ENCODE results near the gene SLC9A9. TPM values are rescaled to one million over a fixed set of nuclear protein-coding genes. Genes with fewer than 3 reads are reported as not detected.

Gene SLC9A9
- total RNA-seq, 2 experiments from 2014 or later, result 12.2 TPM

- Mint-ChIP-seq H3K4me3 (no peak overlapping the region), H3K9me3 (peaks cover 2% of the 10 kb centered on the region), H3K27ac (no peak overlapping the region), H3K4me1 (ENCODE audit: low read depth) (peaks cover 5% of the 10 kb centered on the region), H3K36me3 (ENCODE audit: low read depth) (no peaks in the 10 kb centered on the region), H3K27me3 (no peaks in the 10 kb centered on the region)
- no peaks in the 10 kb centered on the region for H3K36me3 ChIP-seq (ENCODE audit: insufficient read depth, low read length)
- H3K27ac ChIP-seq (ENCODE audit: low read depth in 1 of 2, low read length in 2 of 2), result no peak overlapping the region
- no peak overlapping the region for H3K4me3 ChIP-seq (ENCODE audit: low read length)
- POLR2A ChIA-PET, result no interaction called here
- no peaks in the 10 kb centered on the region for H3K27me3 ChIP-seq (ENCODE audit: control insufficient read depth in 1 of 2, insufficient read depth in 2 of 2, low read length in 2 of 2)
- CTCF ChIA-PET, result no interaction called here
- ATAC-seq (ENCODE audit: poor library complexity) (no peak), DNase-seq (no peak)
- no peak for TF ChIP-seq CTCF (IDR thresholded peaks at IDR 0.05)
- no peaks in the 10 kb centered on the region for H3K4me1 ChIP-seq (ENCODE audit: insufficient read depth, low read length)
- peaks cover 0 to 8% of the 10 kb centered on the region in 2 experiments for H3K9me3 ChIP-seq (ENCODE audit: control insufficient read depth in 1 of 2, insufficient read depth in 1 of 2, low read length in 2 of 2)
- intact Hi-C loops (cut with DNase I, micrococcal nuclease), result no loop called here
Observed at GRCh38 chr3:143235614-143236204, 612.6 kb downstream of the SLC9A9 start.

- Histone ChIP-seq H3K27ac (ENCODE audit: low read depth in 1 of 2, low read length in 2 of 2) (no peak overlapping the region), H3K4me1 (ENCODE audit: insufficient read depth, low read length) (no peaks in the 10 kb centered on the region), H3K36me3 (ENCODE audit: insufficient read depth, low read length) (no peaks in the 10 kb centered on the region), H3K4me3 (ENCODE audit: low read length) (no peak overlapping the region), H3K27me3 (ENCODE audit: control insufficient read depth in 1 of 2, insufficient read depth in 2 of 2, low read length in 2 of 2) (no peaks in the 10 kb centered on the region), H3K9me3 (ENCODE audit: control insufficient read depth in 1 of 2, insufficient read depth in 1 of 2, low read length in 2 of 2) (peaks cover 0 to 8% of the 10 kb centered on the region in 2 experiments)
- Mint-ChIP-seq H3K27ac (no peak overlapping the region), H3K27me3 (no peaks in the 10 kb centered on the region), H3K4me3 (no peak overlapping the region), H3K4me1 (ENCODE audit: low read depth) (peaks cover 3% of the 10 kb centered on the region), H3K36me3 (ENCODE audit: low read depth) (no peaks in the 10 kb centered on the region), H3K9me3 (peaks cover 2% of the 10 kb centered on the region)
- intact Hi-C loops (cut with DNase I, micrococcal nuclease), result no loop called here
- DNase-seq (no peak), ATAC-seq (ENCODE audit: poor library complexity) (no peak)
- POLR2A ChIA-PET, result no interaction called here
- CTCF ChIA-PET, result no interaction called here
- TF ChIP-seq CTCF (IDR thresholded peaks at IDR 0.05), result no peak
Observed at GRCh38 chr3:143234526-143234925, 613.7 kb downstream of the SLC9A9 start.

- no peak overlapping the region for H3K4me3 ChIP-seq (ENCODE audit: low read length)
- no peak for DNase-seq
- H3K36me3 Mint-ChIP-seq (ENCODE audit: low read depth), result no peaks in the 10 kb centered on the region
- no peaks in the 10 kb centered on the region for H3K4me1 ChIP-seq (ENCODE audit: insufficient read depth, low read length)
- no peak for TF ChIP-seq CTCF (IDR thresholded peaks at IDR 0.05)
- H3K27ac Mint-ChIP-seq, result no peak overlapping the region
- H3K27ac ChIP-seq (ENCODE audit: low read depth in 1 of 2, low read length in 2 of 2), result no peak overlapping the region
- no peak for ATAC-seq (ENCODE audit: poor library complexity)
- H3K36me3 ChIP-seq (ENCODE audit: insufficient read depth, low read length), result no peaks in the 10 kb centered on the region
- ChIA-PET POLR2A (no interaction called here), CTCF (no interaction called here)
- peaks cover 2% of the 10 kb centered on the region for H3K9me3 Mint-ChIP-seq
- intact Hi-C loops (cut with DNase I, micrococcal nuclease), result no loop called here
- H3K4me3 Mint-ChIP-seq, result no peak overlapping the region
- peaks cover 0 to 3% of the 10 kb centered on the region in 2 experiments for H3K9me3 ChIP-seq (ENCODE audit: control insufficient read depth in 1 of 2, insufficient read depth in 1 of 2, low read length in 2 of 2)
- peaks cover 3% of the 10 kb centered on the region for H3K4me1 Mint-ChIP-seq (ENCODE audit: low read depth)
- H3K27me3 Mint-ChIP-seq, result no peaks in the 10 kb centered on the region
- H3K27me3 ChIP-seq (ENCODE audit: control insufficient read depth in 1 of 2, insufficient read depth in 2 of 2, low read length in 2 of 2), result no peaks in the 10 kb centered on the region
Observed at GRCh38 chr3:143232981-143233380, 615.3 kb downstream of the SLC9A9 start.

Data from CD4-positive, alpha-beta T cell (primary cell).